ENCODE results near the gene STUB1. TPM values are rescaled to one million over a fixed set of nuclear protein-coding genes. Genes with fewer than 3 reads are reported as not detected.

Gene STUB1
- total RNA-seq, 2 donors from 2014 or later = 53.6 to 70.4 TPM

DNA sequence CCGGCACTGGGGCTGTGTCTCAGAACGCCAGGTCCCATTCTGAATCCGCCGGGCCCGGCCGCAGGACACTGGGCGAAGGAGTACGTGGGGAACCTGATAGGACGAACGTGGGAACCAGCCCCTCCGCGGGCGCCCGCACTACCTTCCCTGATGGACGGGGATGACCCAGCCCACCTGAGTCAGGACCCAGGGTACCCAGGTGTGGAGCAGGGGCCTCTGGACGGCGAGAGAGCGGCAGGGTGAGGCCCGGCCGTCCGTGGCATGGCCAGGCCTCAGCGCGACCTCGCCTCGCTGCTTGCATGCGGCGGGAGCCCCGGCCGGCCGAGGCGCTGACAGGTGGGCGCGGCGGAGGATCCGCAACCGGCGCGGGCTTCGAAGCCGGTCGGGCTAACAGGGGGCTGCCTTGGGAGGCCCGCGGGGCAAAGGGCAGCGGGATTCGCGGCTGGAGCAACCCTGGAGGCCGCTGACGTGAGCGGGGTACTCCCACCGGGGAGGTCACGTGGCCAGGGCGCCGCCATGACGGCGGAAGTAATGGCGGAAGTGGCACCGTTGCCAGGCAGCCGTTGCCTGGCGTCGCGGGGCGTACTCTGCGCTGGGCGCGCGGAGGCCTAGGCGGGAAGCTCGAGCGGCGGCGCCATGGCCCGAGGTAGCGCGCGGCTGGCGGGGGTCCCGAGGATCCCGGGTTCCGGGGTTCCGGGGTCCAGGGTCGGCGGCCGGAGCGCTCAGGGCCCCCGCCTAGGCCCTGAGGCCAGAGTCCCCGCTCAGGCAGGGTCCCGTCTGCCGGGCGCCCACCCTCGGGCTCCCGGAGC lies 31.2 kb upstream of the STUB1 start, which contains the start of gene WDR90:
Gene WDR90 (plus strand): TSS at position 585 of the 809 bp plus-strand sequence. CDS start 52 bp downstream, at position 637.
- no peak within 1 kb of the TSS for H3K27ac Mint-ChIP-seq
- peak within 1 kb of the TSS; percentile 84 to 88 for H3K4me3 Mint-ChIP-seq
- peaks cover 10% of the 10 kb centered on the region for H3K4me1 Mint-ChIP-seq (ENCODE audit: low read depth)
- ATAC-seq (replicated peaks in 1 of 2) = peak; percentile 95 to 96
- no peaks in the 10 kb centered on the region for H3K9me3 Mint-ChIP-seq
- H3K36me3 Mint-ChIP-seq (ENCODE audit: insufficient read depth in 2 of 2) = no peaks in the 10 kb centered on the region
- peak; percentile 92 to 96 for DNase-seq
- H3K27me3 Mint-ChIP-seq (ENCODE audit: low read depth) = no peaks in the 10 kb centered on the region

DNA sequence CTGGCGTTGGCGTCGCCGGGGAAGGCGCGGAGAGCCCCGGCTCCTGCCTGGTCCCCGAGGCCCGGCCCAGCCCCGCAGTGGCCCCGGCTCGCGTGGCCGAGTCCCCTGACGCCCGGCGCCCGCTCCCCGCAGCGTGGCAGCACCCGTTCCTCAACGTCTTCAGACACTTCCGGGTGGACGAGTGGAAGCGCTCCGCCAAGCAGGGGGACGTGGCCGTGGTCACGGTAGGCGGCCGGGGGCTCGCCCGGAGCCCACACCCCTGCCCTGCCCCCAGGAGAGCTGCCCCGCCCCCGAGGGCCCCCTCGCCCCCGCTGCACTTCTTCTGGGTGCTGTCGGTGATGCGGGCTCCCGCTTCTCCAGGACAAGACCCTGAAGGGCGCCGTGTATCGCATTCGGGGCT lies 30.6 kb upstream of the STUB1 start:
- H3K27ac Mint-ChIP-seq = no peak overlapping the region
- no peaks in the 10 kb centered on the region for H3K27me3 Mint-ChIP-seq (ENCODE audit: low read depth)
- no peaks in the 10 kb centered on the region for H3K9me3 Mint-ChIP-seq
- DNase-seq = peak in 1 of 2 donors; percentile 25
- H3K4me1 Mint-ChIP-seq (ENCODE audit: low read depth) = peaks cover 6% of the 10 kb centered on the region
- H3K4me3 Mint-ChIP-seq = peak overlapping the region; percentile 78 to 84
- no peaks in the 10 kb centered on the region for H3K36me3 Mint-ChIP-seq (ENCODE audit: insufficient read depth in 2 of 2)
- ATAC-seq (replicated peaks in 1 of 2) = peak; percentile 26

DNA sequence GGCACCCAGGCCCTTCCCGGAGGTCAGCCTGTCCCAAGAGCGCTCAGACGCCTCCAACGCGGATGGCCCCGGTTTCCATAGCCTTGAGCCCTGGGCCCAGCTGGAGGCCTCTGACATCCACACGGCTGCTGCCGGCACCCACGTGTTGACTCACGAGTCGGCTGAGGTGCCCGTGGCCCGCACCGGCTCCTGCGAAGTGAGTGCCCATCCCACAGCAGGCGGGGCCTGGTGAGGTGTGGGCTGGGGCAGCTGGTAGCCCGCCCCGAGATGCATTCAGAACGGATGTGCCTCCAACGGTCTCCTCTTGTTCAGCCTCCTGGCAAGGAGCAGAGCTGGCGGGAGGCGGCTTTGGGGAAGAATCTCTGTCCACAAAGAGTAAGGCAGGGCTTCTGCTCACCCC lies 28.4 kb upstream of the STUB1 start:
- no peaks in the 10 kb centered on the region for H3K27me3 Mint-ChIP-seq (ENCODE audit: low read depth)
- H3K27ac Mint-ChIP-seq = no peak overlapping the region
- no peak for ATAC-seq (replicated peaks in 1 of 2)
- no peaks in the 10 kb centered on the region for H3K36me3 Mint-ChIP-seq (ENCODE audit: insufficient read depth in 2 of 2)
- peaks cover 6% of the 10 kb centered on the region for H3K4me1 Mint-ChIP-seq (ENCODE audit: low read depth)
- DNase-seq = no peak
- no peak overlapping the region for H3K4me3 Mint-ChIP-seq
- no peaks in the 10 kb centered on the region for H3K9me3 Mint-ChIP-seq

DNA sequence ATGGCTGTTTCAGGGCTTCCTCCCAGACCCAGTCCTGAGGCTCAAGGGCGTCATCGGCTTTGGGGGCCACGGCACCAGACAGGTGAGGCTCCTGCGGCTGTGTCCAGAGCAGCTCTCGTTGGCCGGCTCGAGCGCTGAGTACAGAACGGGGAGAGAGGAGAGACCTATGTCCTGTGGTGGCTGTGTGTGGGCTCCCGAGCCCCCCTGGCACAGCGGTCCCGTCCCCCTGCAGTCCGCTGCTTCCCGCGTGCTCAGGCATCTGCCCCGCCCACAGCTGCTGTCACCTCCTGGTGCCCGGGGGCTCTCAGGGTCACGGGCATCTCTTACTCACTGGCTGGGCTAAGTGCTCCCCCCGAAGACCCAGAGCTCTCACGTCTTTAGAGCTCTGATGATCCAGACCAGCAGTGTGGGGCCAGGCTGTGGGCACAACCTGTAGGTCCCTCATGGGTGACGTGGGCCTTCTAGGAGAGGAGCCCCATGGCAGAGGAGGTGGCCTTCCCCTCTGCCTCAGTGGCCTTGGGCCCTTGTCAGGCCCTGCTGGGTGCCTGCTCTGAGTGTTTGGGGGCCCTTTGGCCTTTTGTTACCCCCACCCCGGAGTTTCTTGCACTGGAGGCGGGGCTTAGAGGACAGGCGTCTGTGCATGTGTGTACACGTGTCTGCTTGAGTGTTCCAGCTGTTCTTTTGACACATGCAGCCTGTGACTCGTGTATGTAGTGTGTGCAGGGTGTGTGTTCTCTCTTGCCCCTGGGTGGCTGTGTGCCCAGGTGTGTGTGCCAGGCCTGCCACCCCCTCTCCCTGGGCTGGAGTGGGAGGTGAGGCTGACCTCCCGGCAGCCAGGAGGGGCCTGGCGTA lies 27.5 kb upstream of the STUB1 start:
- Mint-ChIP-seq H3K4me1 (ENCODE audit: low read depth) (peaks cover 6% of the 10 kb centered on the region), H3K4me3 (no peak overlapping the region), H3K9me3 (no peaks in the 10 kb centered on the region), H3K27ac (no peak overlapping the region), H3K27me3 (ENCODE audit: low read depth) (no peaks in the 10 kb centered on the region), H3K36me3 (ENCODE audit: insufficient read depth in 2 of 2) (no peaks in the 10 kb centered on the region)
- no peak for ATAC-seq (replicated peaks in 1 of 2)
- no peak for DNase-seq

DNA sequence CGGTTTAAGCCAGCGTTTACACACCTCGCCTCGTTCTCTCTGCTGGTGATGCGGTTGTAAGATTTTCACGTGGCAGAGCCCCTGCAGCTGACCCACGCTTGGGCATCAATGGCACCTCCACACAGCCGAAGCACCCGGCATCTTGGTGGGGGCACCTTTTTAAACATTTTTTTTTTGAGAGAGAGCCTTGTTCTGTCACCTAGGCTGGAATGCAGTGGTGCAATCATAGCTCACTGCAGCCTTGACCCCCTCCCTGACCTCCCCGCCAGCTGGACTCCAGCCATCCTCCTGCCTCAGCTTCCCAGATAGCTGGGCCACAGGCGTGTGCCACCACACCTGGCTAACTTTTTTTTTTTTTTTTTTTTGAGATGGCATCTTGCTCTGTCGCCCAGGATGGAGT lies 26.2 kb upstream of the STUB1 start:
- ATAC-seq (replicated peaks in 1 of 2) (no peak), DNase-seq (no peak)
- Mint-ChIP-seq H3K9me3 (no peaks in the 10 kb centered on the region), H3K27ac (no peak overlapping the region), H3K27me3 (ENCODE audit: low read depth) (no peaks in the 10 kb centered on the region), H3K36me3 (ENCODE audit: insufficient read depth in 2 of 2) (no peaks in the 10 kb centered on the region), H3K4me1 (ENCODE audit: low read depth) (no peaks in the 10 kb centered on the region), H3K4me3 (no peak overlapping the region)

DNA sequence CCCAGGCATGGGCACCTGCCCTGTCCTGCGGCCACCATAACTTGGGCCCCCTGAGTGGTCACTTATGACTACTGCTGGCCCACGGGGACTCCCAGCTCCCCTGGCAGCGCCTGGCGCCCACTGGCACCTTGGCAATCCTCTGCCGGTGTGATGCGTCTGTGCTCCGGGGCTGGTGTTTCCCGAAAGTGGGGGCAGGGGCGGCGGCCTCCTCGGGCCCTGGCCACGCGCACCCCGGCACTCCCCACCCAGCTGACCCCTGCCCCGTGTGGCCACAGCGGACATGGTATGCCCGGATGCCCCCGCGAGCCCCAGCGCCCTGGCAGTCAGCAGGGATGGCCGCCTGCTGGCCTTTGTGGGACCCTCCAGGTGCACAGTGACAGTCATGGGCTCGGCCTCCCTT lies 22.7 kb upstream of the STUB1 start:
- Mint-ChIP-seq H3K4me3 (no peak overlapping the region), H3K36me3 (ENCODE audit: insufficient read depth in 2 of 2) (no peaks in the 10 kb centered on the region)
- no peak for ATAC-seq (replicated peaks in 1 of 2)

GRCh38 chr16:658679-659571 lies 21.3 kb upstream of the STUB1 start:
- H3K36me3 Mint-ChIP-seq (ENCODE audit: insufficient read depth in 2 of 2) = no peaks in the 10 kb centered on the region
- H3K27ac Mint-ChIP-seq = no peak overlapping the region
- no peak for ATAC-seq (replicated peaks in 1 of 2)
- peaks cover 5% of the 10 kb centered on the region for H3K4me1 Mint-ChIP-seq (ENCODE audit: low read depth)
- H3K27me3 Mint-ChIP-seq (ENCODE audit: low read depth) = no peaks in the 10 kb centered on the region
- no peaks in the 10 kb centered on the region for H3K9me3 Mint-ChIP-seq
- no peak overlapping the region for H3K4me3 Mint-ChIP-seq
- no peak for DNase-seq

More for the DNA sequence above, 22.7 kb upstream of the STUB1 start:
- Mint-ChIP-seq H3K27me3 (ENCODE audit: low read depth) (no peaks in the 10 kb centered on the region), H3K4me1 (ENCODE audit: low read depth) (peaks cover 5% of the 10 kb centered on the region), H3K9me3 (no peaks in the 10 kb centered on the region), H3K27ac (no peak overlapping the region)
- no peak for DNase-seq

GRCh38 chr16:659618-660017 lies 20.6 kb upstream of the STUB1 start:
- no peak for ATAC-seq (replicated peaks in 1 of 2)
- Mint-ChIP-seq H3K4me1 (ENCODE audit: low read depth) (peaks cover 5% of the 10 kb centered on the region), H3K27me3 (ENCODE audit: low read depth) (no peaks in the 10 kb centered on the region), H3K27ac (no peak overlapping the region), H3K36me3 (ENCODE audit: insufficient read depth in 2 of 2) (no peaks in the 10 kb centered on the region), H3K9me3 (no peaks in the 10 kb centered on the region), H3K4me3 (no peak overlapping the region)
- DNase-seq = no peak

GRCh38 chr16:660132-660458 lies 20.1 kb upstream of the STUB1 start:
- no peak for DNase-seq
- H3K36me3 Mint-ChIP-seq (ENCODE audit: insufficient read depth in 2 of 2) = no peaks in the 10 kb centered on the region
- no peak overlapping the region for H3K27ac Mint-ChIP-seq
- peaks cover 5% of the 10 kb centered on the region for H3K4me1 Mint-ChIP-seq (ENCODE audit: low read depth)
- H3K9me3 Mint-ChIP-seq = no peaks in the 10 kb centered on the region
- H3K27me3 Mint-ChIP-seq (ENCODE audit: low read depth) = no peaks in the 10 kb centered on the region
- peak in 1 of 2 donors; percentile 8 for ATAC-seq (replicated peaks in 1 of 2)
- no peak overlapping the region for H3K4me3 Mint-ChIP-seq

- peaks cover 5% of the 10 kb centered on the region for H3K4me1 Mint-ChIP-seq (ENCODE audit: low read depth)
- H3K4me3 Mint-ChIP-seq = no peak overlapping the region
- ATAC-seq (replicated peaks in 1 of 2) (peak; percentile 78 to 83), DNase-seq (peak; percentile 75 to 82)
- H3K27me3 Mint-ChIP-seq (ENCODE audit: low read depth) = no peaks in the 10 kb centered on the region
- no peak overlapping the region for H3K27ac Mint-ChIP-seq
- no peaks in the 10 kb centered on the region for H3K9me3 Mint-ChIP-seq
- no peaks in the 10 kb centered on the region for H3K36me3 Mint-ChIP-seq (ENCODE audit: insufficient read depth in 2 of 2)
Observed at GRCh38 chr16:660459-661183, 19.6 kb upstream of the STUB1 start.

DNA sequence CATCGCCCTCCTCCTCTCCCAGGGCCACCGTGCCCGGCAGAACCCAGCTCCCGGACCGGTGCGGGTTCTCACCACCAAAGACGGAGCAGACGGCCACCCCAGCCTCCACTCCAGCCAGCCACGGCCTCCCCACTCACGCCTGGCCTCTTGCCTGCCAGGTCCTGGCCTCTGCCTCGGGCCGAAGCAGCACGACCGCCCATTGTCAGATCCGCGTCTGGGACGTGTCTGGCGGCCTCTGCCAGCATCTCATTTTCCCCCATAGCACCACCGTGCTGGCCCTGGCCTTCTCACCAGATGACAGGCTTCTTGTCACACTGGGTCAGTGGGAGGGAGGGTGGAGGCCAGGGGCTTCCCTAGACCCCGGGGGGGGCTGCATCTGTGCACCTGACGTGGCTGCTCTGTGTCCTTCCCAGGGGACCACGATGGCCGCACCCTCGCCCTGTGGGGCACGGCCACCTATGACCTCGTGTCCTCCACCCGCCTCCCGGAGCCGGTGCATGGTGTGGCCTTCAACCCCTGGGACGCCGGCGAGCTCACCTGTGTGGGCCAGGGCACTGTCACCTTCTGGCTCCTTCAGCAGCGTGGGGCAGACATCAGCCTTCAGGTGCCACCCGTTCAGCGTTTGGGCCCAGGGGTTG lies 18.9 kb upstream of the STUB1 start:
- H3K27ac Mint-ChIP-seq = no peak overlapping the region

DNA sequence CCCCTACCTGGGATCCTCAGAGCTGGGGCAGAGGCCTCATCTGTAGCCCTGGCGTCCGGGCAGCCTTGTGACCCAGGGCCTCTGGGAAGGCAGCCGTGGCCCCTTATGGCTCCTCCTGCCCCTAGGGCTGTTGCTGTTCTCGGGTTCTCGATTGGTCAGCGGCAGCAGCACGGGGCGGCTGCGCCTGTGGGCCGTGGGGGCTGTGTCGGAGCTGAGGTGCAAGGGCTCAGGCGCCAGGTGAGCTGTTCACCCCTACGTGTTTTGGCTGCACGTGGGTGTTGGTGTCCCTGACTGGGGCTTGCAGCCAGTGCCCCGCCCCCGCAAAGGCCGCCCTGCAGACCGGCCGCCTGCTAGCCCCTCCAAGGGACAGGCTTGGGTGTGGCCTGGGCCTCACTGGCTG lies 18.1 kb upstream of the STUB1 start:
- Mint-ChIP-seq H3K4me3 (no peak overlapping the region), H3K36me3 (ENCODE audit: insufficient read depth in 2 of 2) (no peaks in the 10 kb centered on the region), H3K4me1 (ENCODE audit: low read depth) (peaks cover 5% of the 10 kb centered on the region), H3K27ac (no peak overlapping the region), H3K9me3 (no peaks in the 10 kb centered on the region), H3K27me3 (ENCODE audit: low read depth) (no peaks in the 10 kb centered on the region)
- ATAC-seq (replicated peaks in 1 of 2) (no peak), DNase-seq (no peak)

More for the DNA sequence above, 18.9 kb upstream of the STUB1 start:
- no peak for DNase-seq
- Mint-ChIP-seq H3K4me1 (ENCODE audit: low read depth) (peaks cover 5% of the 10 kb centered on the region), H3K27me3 (ENCODE audit: low read depth) (no peaks in the 10 kb centered on the region), H3K9me3 (no peaks in the 10 kb centered on the region), H3K4me3 (no peak overlapping the region), H3K36me3 (ENCODE audit: insufficient read depth in 2 of 2) (no peaks in the 10 kb centered on the region)
- ATAC-seq (replicated peaks in 1 of 2) = peak in 1 of 2 donors; percentile 7
